Measurements from ENCODE around the gene RCAN2. TPM values are rescaled to one million over a fixed set of nuclear protein-coding genes. Genes with fewer than 3 reads are reported as not detected.

The RCAN2 gene
- total and polyA plus RNA-seq, 12 donors = 2.3 to 14.4 (median 6.5) TPM

- TF ChIP-seq, protein P1, sequence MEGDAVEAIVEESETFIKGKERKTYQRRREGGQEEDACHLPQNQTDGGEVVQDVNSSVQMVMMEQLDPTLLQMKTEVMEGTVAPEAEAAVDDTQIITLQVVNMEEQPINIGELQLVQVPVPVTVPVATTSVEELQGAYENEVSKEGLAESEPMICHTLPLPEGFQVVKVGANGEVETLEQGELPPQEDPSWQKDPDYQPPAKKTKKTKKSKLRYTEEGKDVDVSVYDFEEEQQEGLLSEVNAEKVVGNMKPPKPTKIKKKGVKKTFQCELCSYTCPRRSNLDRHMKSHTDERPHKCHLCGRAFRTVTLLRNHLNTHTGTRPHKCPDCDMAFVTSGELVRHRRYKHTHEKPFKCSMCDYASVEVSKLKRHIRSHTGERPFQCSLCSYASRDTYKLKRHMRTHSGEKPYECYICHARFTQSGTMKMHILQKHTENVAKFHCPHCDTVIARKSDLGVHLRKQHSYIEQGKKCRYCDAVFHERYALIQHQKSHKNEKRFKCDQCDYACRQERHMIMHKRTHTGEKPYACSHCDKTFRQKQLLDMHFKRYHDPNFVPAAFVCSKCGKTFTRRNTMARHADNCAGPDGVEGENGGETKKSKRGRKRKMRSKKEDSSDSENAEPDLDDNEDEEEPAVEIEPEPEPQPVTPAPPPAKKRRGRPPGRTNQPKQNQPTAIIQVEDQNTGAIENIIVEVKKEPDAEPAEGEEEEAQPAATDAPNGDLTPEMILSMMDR (IDR thresholded peaks at IDR 0.05) = no peak
- TF ChIP-seq POLR2A (IDR thresholded peaks at IDR 0.05) = no peak
- Histone ChIP-seq H3K27ac (no peak overlapping the region), H3K27me3 (no peaks in the 10 kb centered on the region), H3K36me3 (replicated peaks in 1 of 2) (no peaks in the 10 kb centered on the region), H3K4me1 (replicated peaks in 1 of 2) (peaks cover 0 to 21% of the 10 kb centered on the region in 2 donors), H3K4me3 (no peak overlapping the region), H3K9me3 (replicated peaks in 1 of 3) (no peaks in the 10 kb centered on the region)
- intact Hi-C loops (cut with DNase I) = loop anchor here (5.0 kb wide), 3 partner anchors 128 to 192 kb away; no protein-coding TSS in a partner anchor
- DNase-seq = no peak
- WGBS, 4 donors = 56 to 68% (median 64%) methylated on average over 6 of the region's 6 CpGs
Measured at GRCh38 chr6:46220352-46221221, 270.7 kb downstream of the RCAN2 start.

GRCh38 chr6:46219661-46220060 is 271.6 kb downstream of the RCAN2 start:
- intact Hi-C loops (cut with DNase I) = loop anchor here (5.0 kb wide), 3 partner anchors 127 to 193 kb away; no protein-coding TSS in a partner anchor

DNA sequence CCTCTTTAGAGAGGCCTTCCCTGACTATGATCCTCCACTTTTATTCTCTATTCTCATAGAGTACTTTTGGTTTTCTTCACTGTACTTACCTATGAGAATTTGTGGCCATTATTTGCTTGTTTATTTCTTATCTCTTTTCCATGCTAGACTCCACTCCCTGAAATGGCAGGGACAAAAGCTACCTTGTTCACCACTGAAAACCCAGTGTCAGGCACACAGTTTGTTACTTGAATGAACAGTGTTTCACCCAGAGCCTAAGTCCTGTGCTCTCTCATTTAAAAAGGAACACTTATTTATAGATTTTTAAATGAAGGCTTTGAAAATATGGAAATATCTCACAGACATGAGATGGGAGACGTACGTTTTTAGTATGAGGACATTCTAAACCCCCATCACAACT is 272.8 kb downstream of the RCAN2 start:
- no peaks in the 10 kb centered on the region for H3K27me3 ChIP-seq
- DNase-seq = no peak
- no peak overlapping the region for H3K4me3 ChIP-seq
- no peaks in the 10 kb centered on the region for H3K36me3 ChIP-seq (replicated peaks in 1 of 2)
- intact Hi-C loops (cut with DNase I) = no loop called here
- peak overlapping the region; percentile 6 to 87 (median 43) for H3K27ac ChIP-seq
- peaks cover 0 to 21% of the 10 kb centered on the region in 2 donors for H3K4me1 ChIP-seq (replicated peaks in 1 of 2)
- TF ChIP-seq, protein P1 (IDR thresholded peaks at IDR 0.05) = no peak
- TF ChIP-seq POLR2A (IDR thresholded peaks at IDR 0.05) = no peak
- 90 to 96% (median 92%) methylated on average over 2 of the region's 2 CpGs for WGBS, 4 donors
- H3K9me3 ChIP-seq (replicated peaks in 1 of 3) = no peaks in the 10 kb centered on the region

More at GRCh38 chr6:46219661-46220060, 271.6 kb downstream of the RCAN2 start:
- DNase-seq = no peak
- no peak overlapping the region for H3K4me3 ChIP-seq
- no peak for TF ChIP-seq POLR2A (IDR thresholded peaks at IDR 0.05)
- TF ChIP-seq, protein P1 (IDR thresholded peaks at IDR 0.05) = no peak
- H3K27me3 ChIP-seq = no peaks in the 10 kb centered on the region
- H3K27ac ChIP-seq = no peak overlapping the region
- H3K36me3 ChIP-seq (replicated peaks in 1 of 2) = no peaks in the 10 kb centered on the region
- H3K9me3 ChIP-seq (replicated peaks in 1 of 3) = no peaks in the 10 kb centered on the region
- peaks cover 0 to 21% of the 10 kb centered on the region in 2 donors for H3K4me1 ChIP-seq (replicated peaks in 1 of 2)

GRCh38 chr6:46217671-46218131 is 273.5 kb downstream of the RCAN2 start:
- no peaks in the 10 kb centered on the region for H3K36me3 ChIP-seq (replicated peaks in 1 of 2)
- WGBS, 4 donors = 36 to 45% (median 39%) methylated on average over 5 of the region's 5 CpGs
- DNase-seq = peak; percentile 59 to 90 (median 75)
- no peaks in the 10 kb centered on the region for H3K9me3 ChIP-seq (replicated peaks in 1 of 3)
- H3K27me3 ChIP-seq = no peaks in the 10 kb centered on the region
- no peak overlapping the region for H3K4me3 ChIP-seq
- peak overlapping the region; percentile 6 to 87 (median 47) for H3K27ac ChIP-seq
- peaks cover 0 to 21% of the 10 kb centered on the region in 2 donors for H3K4me1 ChIP-seq (replicated peaks in 1 of 2)
- intact Hi-C loops (cut with DNase I) = no loop called here
- TF ChIP-seq POLR2A (IDR thresholded peaks at IDR 0.05) = no peak
- TF ChIP-seq, protein P1 (IDR thresholded peaks at IDR 0.05) = no peak

Data from adrenal gland (tissue), 12 donors.